HG03064 (cell line): Measurements from ENCODE around the gene LPCAT2.

Experiments
- ATAC-seq: cut with Tn5 transposase; IDR thresholded peaks from one replicate; pipeline ENCODE4 v1.9.1; 2021; ENCODE audit warnings: low read depth; ENCODE audit not compliant: unreplicated experiment

LPCAT2 gene, protein sequence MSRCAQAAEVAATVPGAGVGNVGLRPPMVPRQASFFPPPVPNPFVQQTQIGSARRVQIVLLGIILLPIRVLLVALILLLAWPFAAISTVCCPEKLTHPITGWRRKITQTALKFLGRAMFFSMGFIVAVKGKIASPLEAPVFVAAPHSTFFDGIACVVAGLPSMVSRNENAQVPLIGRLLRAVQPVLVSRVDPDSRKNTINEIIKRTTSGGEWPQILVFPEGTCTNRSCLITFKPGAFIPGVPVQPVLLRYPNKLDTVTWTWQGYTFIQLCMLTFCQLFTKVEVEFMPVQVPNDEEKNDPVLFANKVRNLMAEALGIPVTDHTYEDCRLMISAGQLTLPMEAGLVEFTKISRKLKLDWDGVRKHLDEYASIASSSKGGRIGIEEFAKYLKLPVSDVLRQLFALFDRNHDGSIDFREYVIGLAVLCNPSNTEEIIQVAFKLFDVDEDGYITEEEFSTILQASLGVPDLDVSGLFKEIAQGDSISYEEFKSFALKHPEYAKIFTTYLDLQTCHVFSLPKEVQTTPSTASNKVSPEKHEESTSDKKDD

GRCh38 chr16:55508941-55509931 lies at the start of gene LPCAT2:
Gene LPCAT2, plus strand, starts transcription at chr16:55509072. Its CDS starts 110 bp downstream, at chr16:55509182.
- no peak for ATAC-seq

DNA sequence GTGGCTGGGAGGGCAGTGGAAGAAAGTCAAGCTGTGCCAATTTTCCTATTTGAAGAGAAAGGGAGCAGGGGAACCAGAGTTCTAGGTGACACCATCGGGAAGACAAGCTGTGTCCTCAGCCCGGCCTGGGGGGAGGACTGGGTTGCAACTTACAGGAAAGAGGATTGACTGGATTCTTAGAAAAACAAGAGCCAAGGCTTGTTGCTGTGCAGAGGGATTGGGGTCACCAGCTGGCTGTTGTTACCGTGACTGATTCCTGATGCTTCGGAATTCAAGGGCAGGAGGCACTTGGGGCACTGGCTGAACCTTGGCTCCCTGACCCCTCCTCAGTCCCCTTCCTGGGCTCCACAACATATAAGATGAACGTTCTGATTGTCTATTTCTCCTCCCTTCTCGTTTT lies 46.6 kb upstream of the LPCAT2 start:
- ATAC-seq = no peak

- ATAC-seq = no peak
These were observed 44.5 kb upstream of the LPCAT2 start for GRCh38 chr16:55464375-55464774.

GRCh38 chr16:55465077-55465896 lies 43.6 kb upstream of the LPCAT2 start:
- peak; percentile 94 for ATAC-seq

DNA sequence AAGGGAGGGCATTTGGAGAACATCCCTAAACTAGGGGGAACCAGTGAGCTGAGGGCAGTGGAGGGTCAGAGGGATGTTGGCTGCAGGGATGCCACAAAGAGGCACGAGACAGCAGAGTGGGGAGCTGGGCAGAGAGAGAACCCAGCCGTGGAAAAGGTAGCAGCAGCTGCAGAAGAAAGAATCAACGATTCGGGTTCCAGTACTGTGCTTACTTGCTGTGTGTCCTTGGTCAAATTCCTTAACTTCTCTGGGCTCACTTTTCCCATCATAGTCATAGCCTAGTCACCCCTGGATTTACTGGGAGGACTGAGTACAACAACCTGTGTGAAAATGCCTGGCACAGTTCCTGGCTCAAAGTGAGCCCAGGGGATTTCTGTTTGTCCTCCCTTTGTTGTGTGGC lies 42.7 kb upstream of the LPCAT2 start:
- no peak for ATAC-seq

DNA sequence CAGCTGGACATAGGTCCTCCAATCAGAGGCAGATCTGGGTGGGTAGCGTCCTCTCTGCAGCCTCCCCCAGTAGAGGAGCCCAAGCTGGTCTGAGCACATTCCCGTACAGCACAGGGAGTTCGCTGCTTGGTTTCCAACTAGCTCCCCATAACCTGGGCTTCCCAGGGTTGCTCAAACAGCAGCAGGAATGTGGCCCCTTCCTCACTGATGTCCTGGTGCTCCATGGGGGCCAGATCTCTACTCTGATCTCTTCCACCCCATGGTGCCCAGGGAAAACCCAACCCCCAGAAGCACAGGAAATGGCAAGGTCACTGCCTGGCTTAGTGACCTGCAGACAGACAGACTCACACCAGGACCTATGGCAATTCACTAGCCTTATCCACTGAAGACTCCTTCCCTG lies 41.0 kb upstream of the LPCAT2 start:
- no peak for ATAC-seq

GRCh38 chr16:55468352-55468990 lies 40.4 kb upstream of the LPCAT2 start:
- ATAC-seq = no peak

DNA sequence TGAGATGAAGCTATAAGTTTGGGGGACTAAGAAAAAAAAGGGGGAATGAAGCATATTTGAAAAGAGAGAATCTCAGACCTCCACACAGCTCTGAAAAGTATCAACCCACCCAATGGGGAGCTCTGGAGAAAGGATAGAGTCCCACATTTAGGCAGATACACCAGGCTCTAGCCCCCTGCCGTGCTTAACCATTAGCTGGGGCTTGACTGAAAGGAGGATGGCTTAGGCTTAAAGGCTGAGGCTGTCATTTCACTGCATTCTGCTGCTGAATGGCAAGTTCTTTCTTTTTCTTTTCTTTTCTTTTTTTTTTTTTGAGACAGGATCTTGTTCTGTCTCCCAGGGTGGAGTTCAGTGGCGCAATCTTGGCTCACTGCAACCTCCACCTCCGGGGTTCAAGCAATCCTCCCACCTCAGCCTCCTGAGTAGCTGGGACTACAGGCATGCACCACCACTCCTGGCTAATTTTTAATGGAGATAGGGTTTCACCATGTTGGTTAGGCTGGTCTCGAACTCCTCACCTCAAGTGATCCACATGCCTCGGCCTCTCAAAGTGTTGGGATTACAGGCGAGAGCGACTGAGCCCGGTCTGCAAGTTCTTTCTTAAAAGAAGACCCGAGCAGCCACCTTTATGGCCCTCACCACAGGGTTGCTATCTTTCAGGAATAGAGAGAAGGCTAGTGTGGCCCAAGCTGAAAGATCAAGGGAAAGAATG lies 38.9 kb upstream of the LPCAT2 start:
- ATAC-seq = no peak

- no peak for ATAC-seq
These were observed 38.1 kb upstream of the LPCAT2 start for GRCh38 chr16:55470533-55471371.

- ATAC-seq = peak; percentile 79
These were observed 37.3 kb upstream of the LPCAT2 start for GRCh38 chr16:55471448-55472097.

- no peak for ATAC-seq
These were observed 35.3 kb upstream of the LPCAT2 start for GRCh38 chr16:55473587-55473986.

DNA sequence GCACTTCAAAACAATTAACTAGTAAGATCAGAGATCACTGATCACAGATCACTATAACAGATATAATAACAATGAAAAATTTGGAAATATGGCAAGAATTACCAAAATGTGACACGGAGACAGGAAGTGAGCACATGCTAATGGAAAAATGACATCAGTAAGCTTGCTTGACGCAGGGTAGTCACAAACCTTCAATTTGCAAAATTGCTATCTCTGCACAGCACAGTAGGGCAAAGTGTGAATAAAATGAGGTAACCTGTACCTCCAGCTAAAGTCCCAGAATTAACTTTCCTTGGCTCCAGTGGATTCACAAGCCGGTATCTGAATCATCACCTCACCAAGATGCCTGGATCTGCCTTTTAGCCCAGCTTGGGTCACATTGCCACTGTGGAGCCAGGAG lies 34.1 kb upstream of the LPCAT2 start:
- ATAC-seq = no peak

- no peak for ATAC-seq
These were observed 33.0 kb upstream of the LPCAT2 start for GRCh38 chr16:55475919-55476318.

DNA sequence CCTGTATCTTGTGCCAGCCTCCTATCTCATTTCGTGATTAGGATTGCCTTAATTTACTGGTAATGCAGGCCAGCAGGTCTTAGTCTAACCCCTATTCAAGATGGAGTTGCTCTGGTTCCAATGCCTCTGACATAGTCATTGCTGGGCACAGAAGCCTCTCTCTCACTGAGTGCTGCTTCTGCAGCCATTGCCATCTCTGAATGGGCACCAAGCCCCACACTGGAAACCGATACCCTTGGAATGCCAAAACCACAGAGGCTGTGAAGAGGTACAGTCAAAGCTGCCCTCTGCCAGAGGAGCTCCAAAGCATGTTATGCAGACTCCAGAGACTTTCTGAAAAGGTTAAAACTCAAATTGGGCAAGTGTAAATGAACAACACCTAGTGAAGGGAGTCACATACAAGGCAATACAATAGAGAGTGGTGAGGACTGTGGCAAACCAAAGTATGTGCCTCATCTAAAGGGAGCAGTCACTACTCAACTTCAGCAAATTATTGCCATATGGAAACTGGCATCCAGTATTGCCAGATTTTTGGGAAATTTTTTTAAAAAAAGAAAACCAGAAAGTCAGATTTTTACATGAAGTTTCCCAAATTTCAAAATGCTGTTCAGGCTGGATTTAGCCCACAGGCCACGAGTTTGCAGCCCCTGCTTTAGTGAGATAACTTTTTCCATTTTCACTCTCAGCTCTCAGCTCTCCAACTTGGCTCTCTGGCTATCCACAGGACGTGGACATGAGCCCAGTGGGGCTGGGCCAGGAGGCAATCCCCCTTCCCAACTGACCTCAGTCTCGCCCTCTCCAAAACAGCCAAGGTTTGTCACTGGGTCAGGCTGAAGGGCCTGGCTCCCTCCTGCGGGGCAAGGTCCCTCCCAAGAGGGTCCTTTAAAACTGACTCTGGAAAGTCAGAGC lies 32.0 kb upstream of the LPCAT2 start:
- no peak for ATAC-seq

DNA sequence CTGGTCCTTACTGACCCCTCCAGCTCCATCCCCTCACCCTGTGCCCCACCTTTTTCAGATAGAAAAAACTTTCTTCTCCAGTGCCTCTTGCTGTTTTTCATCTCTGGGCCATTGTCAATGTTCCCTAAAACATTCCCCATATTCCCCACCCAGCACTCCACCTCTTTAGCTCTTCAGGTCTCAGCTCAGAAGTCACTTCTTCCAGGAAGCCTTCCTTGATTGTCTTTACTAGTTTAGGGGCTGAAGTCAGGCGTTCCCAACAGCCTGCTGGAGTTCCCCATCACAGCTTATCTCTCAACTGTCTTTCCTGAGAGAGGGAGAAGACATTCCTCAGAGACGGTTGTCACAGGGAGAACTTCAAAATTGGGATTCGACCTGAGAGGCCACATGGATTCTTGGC lies 31.1 kb upstream of the LPCAT2 start:
- ATAC-seq = no peak

DNA sequence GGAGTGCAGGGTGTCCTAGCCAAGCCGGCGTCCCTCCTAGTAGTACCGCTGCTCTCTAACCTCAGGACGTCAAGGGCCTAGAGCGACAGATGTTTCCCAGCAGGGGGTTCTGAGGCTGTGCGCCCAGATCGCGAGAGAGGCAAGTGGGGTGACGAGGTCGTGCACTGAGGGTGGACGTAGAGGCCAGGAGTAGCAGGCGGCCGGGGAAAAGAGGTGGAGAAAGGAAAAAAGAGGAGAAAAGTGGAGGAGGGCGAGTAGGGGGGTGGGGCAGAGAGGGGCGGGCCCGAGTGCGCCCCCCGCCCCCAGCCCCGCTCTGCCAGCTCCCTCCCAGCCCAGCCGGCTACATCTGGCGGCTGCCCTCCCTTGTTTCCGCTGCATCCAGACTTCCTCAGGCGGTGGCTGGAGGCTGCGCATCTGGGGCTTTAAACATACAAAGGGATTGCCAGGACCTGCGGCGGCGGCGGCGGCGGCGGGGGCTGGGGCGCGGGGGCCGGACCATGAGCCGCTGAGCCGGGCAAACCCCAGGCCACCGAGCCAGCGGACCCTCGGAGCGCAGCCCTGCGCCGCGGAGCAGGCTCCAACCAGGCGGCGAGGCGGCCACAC lies 29.9 kb upstream of the LPCAT2 start, which contains the start of gene MMP2:
Gene MMP2 (plus strand): TSS at position 372 of the 603 bp plus-strand sequence. CDS start 282 bp downstream, outside the sequence.
- no peak for ATAC-seq
